Measurements from ENCODE around the gene OLIG1. TPM values are rescaled to one million over a fixed set of nuclear protein-coding genes. Genes with fewer than 3 reads are reported as not detected.

The OLIG1 gene
- polyA plus RNA-seq, 12 donors, result 0.11 to 0.49 (median 0.36) TPM; not detected in 3

DNA sequence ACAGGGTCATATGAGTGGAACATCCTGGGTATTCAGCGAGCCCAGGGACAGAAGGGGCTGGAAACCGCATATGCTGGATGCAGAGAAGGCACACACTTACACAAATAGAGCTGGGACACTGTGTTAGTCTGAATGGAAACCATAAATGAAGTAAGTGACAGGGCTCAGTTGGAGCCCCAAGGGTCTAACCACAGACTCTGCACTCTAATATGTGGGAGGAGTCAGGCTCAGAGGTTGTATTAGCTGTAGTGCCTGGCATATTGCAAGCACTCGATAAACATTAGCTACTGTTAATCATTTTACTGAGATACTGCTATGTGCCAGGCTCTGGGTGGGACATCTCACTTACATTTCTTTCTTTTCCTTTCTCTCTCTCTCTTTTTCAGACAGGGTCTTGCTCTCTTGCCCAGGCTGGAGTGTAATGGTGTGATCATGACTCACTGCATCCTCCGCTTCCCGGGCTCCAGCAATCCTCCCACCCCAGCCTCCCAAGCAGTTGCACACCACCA lies 6.5 kb upstream of the OLIG1 start:
- DNase-seq, result no peak

DNA sequence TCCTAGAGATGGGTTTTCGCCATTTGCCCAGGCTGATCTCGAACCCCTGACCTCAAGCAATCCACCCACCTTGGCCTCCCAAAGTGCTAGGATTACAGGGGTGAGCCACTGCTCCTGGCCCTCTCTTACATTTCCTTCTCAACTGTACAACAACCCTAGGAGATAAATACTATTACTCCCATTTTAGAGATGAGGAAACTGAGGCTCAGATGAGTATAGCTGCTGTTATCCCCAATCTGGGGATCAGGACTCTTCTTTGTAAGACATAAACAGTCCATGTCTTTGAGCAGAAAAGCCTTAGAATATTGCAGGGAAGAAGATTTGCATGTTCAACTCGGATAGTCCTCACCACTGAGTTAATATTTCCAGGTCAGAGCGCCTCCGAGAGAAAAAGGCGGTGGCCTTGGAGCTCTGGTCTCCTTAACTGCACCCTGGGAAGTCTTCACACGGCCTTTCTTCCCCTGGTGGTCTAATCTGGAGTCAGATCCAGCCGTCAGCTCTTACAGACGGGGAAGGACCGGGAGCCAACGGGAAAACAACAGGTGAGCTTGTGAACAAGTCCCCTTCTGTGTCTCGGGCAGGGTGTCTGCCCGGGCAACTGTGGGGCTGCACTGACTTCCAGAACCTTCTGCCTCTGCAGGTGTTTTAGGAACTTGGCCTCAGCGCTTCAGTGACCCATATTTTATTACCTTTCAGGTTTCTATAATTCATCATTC lies 5.9 kb upstream of the OLIG1 start:
- DNase-seq, result no peak

DNA sequence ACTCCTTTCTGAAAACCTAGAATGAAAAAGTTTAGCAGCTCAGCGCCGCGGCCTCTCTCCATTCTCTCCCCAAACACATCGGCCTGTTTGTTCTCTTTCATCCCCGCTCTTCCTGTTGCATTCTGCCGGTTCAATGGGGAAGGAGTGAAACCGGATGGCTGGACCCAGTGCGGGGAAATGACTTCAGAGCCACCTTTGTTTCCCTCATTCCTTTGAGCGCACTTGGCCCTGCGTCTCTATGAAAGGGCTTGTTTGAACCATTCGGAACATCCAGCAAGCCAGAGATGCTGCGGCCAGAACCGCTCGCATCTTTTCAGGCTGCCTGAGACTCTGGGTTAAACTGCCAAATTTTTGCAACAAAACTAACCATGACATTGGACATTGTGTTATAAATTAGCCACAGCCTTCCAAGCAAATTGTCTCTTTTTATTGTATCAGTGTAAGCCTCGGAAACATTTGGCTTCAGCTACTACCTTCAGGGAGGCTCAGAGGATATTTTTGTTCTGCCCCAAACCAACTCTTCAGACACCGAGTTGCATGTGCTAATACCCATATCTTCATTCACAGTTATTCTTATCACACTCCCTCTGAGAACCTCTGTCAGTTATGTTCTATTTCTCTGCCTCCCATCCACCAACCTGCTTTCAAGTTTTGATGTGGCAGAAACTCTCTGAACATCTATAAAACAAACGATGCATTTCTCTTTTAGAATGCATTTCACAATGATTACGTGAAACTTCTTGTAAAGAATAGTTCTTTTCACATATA lies 5.1 kb upstream of the OLIG1 start:
- DNase-seq, result no peak

DNA sequence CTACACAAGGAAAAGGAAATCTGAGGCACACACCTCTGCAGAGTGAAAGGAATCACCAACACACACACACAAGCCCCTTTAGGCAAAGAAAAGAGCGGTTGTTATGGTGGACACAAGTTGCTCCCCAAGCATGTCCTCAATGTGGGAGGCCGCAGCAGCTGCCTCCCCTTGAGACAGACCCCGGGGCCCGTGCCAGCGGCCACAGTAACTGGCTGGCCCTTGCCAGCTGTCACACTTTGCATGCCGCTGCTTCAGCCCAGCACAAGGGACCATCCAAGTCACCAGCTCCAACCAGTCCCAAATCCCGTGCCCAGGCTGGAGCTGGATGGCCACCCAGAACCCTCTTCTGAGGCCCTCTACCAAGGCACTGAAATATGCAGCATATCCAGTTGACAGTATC lies 2.9 kb upstream of the OLIG1 start:
- no peak for DNase-seq

DNA sequence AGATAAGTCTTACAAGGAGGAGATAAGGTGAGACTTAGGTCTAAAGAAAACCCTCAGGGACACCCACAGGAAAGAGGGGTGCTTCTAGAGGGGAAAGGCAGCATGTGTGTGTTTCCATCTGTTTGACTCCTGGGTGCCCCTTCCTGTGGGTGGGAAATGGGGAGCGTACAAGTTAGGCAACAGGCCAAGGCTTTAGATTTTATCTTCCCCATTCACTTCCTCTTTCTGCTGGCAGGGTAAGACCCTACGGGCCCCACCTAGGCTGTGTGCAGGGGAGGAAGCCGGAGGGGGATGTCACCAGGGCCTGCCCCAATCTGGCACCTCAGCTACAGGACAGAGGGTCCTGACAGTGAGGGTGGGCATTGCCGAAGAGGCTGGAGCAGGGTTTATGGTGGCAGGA lies 2.5 kb upstream of the OLIG1 start:
- DNase-seq, result no peak

DNA sequence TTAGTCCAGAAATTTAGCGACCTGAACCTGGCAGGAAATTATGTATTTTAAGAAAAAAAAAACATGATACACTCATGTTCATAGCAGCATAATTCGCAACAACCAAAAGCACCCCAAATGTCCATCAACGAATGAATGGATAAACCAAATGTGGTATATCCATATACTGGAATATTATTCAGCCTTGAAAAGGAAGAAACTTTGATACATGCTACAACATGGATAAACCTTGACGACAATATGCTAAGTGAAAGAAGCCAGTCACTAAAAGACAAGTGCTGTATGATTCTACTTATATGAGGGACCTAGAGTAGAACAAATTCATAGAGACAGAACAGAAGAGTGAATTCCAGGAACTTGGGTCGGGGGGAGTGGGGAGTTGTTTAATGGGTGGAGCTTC lies 698 bp upstream of the OLIG1 start:
- no peak for DNase-seq

DNA sequence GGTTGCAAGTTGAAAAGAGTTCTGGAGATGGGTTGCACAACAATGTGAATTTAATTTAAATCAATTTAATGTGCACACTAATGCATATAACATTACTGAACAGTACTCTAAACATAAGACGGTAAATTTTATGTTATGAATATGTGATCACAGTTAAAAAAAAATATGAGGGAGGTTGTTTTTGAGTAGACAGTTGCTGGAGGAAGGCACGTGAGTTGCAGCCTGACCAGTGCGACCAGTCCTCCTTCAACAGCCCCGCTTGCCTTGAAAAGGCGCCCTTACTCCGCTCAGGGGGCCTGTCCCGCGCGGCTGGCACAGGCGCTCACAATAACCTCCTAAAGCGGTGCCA lies 322 bp upstream of the OLIG1 start:
- DNase-seq, result no peak

DNA sequence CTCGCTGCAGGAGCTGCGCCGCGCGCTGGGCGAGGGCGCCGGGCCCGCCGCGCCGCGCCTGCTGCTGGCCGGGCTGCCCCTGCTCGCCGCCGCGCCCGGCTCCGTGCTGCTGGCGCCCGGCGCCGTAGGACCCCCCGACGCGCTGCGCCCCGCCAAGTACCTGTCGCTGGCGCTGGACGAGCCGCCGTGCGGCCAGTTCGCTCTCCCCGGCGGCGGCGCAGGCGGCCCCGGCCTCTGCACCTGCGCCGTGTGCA lies 730 bp downstream of the OLIG1 start:
- no peak for DNase-seq

DNA sequence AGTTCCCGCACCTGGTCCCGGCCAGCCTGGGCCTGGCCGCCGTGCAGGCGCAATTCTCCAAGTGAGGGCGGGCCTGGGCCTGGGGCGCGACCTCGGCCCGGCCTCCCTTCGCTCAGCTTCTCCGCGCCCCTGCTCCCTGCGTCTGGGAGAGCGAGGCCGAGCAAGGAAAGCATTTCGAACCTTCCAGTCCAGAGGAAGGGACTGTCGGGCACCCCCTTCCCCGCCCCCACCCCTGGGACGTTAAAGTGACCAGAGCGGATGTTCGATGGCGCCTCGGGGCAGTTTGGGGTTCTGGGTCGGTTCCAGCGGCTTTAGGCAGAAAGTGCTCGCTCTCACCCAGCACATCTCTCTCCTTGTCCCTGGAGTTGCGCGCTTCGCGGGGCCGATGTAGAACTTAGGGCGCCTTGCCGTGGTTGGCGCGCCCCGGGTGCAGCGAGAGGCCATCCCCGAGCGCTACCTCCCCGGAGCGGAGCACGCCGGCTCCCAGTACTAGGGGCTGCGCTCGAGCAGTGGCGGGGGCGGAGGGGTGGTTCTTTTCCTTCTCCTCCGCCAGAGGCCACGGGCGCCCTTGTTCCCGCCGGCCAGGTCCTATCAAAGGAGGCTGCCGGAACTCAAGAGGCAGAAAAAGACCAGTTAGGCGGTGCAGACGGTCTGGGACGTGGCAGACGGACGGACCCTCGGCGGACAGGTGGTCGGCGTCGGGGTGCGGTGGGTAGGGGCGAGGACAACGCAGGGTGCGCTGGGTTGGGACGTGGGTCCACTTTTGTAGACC lies 1.2 kb downstream of the OLIG1 start:
- no peak for DNase-seq

DNA sequence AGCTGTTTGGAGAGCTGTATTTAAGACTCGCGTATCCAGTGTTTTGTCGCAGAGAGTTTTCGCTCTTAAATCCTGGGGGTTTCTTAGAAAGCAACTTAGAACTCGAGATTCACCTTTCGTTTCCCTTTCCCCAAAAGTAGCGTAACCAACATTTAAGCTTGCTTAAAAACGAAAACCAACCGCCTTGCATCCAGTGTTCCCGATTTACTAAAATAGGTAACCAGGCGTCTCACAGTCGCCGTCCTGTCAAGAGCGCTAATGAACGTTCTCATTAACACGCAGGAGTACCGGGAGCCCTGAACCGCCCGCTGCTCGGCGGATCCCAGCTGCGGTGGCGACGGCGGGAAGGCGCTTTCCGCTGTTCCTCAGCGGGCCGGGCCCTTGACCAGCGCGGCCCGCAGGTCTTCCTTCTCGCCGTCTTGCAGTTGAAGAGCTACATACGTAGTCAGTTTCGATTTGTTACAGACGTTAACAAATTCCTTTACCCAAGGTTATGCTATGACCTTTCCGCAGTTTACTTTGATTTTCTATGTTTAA lies 1.9 kb downstream of the OLIG1 start:
- DNase-seq, result no peak

DNA sequence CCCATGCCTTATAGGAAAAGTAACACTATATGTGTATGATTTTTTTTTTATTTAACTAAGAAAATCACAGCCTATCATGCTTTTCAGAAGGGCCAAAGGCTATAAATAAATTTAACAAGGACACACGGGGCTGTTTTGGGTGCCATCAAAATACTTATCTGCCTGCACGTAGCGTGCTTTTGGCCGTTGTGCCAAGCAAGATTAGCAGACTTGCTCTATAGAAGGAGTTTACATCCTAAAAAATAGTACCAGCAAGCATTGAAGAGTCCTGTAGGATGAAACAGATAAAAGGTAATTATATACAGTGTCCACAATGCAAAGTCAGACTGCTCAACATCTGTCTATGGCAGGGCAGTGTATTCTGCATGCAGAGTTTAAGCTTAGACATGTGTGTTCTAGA lies 3.7 kb downstream of the OLIG1 start:
- DNase-seq, result no peak

DNA sequence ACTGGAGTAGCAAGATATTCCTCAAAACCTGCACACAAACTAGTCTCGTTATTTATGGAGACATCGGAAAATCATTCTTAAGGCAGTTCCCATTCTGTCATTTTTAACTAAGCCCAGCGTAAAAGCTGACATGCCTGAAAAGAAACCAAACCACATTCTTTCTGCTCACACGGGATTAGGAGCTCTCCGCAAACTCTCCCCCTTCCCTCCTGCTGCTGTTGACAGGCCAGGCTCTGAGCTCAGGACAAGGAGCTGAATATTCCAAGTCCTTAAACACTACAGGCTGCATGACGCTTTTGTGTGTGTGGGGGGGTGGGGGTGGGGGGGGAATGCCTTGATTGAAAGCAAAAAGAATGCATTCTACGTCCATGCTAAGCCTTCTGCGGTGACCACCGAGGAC lies 5.2 kb downstream of the OLIG1 start:
- DNase-seq, result no peak

DNA sequence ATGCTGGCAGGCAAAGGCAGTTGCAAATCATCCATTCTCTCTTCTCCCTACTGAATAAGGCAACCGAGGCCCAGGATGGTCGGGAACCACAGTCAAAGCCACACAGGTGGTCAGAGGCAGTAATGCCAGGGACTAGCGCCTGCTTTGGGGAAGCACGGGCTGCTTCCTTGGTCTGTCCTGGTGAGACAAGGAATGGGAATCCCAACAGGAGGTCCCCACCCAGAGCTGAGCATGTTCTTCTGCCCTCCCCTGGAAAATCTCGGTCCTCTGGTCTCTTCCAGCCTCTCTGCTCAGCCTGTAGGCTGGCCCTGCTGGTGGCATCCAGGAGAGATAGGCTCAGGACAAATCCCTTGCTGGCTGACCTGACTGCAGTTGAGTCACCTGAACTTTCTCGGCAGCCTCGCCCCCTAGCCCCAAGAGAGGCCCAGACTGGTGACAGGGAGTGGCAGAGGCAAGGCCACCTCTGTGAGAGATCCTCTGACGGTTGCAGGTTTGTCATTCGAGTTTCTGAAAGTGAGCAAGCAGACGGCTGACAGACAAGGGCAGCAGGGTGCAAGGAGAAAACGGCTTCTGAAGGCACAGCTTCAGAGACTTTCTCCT lies 5.8 kb downstream of the OLIG1 start:
- DNase-seq, result no peak

DNA sequence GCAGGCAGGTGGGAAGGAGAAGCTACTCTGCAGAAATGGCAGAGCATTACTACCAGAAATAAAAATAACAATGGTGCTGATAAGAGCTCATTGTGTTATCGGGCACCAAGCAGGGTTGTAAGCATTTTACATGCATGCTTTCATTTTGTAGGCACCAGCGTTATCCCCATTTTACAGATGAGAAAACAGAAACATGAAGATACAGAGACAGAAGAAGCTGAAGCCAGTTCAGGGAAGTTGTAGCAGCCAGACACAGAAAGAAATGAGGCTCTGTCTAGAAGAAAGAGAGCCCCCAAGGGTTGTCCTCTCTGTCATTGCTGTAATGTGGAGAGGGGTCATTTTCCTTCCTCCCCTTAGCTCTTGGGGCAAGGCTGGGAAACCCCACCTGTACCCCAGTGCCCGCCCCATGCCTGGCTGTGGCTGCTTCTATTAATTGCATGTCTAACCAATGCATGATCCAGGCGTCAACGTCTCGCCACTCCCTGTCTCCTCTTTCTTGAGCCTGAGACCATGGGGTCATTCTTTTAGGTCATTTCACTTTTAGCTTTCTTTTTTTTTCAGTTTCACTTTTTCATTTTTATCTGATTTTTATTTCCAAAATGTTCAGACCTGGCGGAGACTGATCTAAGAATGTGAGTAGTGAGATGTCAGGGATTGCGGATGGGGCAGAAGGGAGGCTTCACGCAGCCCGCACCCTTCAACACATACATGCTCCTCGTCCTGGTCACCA lies 6.8 kb downstream of the OLIG1 start:
- DNase-seq, result no peak

DNA sequence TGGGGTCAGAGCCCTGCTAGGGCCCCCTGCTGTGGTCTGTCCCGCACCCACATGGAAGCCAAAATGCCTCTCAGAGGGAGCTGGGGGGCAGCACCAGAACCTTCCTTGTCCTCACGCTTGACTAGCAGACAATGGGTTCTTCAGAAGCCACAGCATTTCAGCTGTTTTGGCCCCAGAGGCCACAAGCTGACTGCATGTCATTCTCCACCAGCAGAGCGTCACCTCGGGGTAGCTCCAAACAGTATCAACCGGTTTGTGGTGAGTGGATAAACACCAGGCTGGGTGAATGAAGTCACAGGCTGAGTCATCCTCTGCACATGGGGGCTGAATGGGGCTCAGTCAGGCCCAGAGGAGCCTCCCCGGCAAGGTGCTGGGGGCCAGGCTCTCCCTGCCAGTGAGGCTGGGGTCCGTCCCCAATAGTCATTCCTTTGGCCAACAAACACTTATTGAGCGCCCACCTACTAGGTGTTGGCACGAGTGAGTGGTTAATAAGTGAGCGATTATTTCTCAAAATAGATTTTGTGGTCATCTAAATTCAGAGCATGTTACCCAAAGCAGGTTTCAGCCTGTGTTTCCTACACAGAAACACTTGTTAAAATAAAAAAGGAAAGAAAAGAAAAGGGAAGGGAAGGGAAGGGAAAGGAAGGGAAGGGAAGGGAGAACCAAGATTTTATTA lies 9.1 kb downstream of the OLIG1 start:
- no peak for DNase-seq

DNA sequence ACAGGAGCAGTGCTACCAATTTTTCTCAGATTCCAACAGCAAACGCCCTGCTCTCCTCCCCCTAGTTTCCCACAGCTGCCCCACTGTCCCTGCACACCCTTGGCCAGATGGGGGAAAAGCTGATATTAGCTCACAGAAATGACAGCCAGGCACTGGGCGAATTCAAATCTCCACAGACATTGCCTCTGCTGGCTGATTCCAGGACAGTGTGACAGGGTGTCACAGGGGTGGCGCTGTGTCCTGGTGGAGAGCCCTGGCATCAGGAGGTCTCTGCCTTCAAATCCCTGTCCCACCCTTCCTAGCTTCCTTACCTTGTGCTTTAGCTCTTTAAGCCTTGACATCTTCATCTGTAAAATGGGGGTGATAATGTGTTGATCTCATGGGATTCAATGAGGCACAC lies 10.4 kb downstream of the OLIG1 start:
- no peak for DNase-seq

DNA sequence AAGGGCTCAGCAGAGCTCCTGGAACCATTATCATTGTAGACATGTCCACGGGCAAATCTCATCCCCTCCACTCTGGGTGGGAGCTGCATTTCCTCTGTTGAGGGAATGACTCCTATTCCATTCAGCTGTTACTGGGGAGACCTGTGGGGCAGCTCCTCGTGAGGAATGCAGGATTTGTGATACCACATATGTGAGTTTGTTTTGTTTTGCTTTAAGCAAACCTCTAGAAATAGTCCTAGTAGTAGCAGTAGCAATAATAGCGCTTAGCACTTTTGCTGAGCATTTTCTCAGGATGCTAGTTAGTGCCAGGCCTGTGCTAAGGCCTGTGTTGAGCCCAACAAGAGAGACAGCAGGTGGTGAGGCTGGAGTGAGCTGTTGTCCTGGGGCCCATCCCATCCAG lies 10.8 kb downstream of the OLIG1 start:
- DNase-seq, result no peak

DNA sequence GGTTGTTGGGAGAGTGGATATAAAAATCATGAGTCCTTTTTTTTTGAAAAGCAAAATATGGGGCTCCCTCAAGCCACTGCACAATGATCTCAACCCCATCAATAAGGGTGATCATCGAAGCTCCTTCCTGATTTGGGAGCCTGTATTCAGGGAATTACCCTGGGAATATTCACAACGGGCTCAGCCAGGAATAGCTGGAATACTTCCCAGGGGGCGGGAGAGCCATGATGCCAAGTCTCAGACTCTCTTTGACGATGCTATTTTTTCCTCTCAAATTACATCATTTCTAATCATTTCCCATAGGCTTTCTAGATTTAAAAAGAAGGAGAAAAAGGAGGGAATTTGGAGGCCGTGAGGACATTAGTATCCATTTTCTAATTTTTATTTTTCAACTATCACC lies 18.4 kb downstream of the OLIG1 start:
- no peak for DNase-seq

DNA sequence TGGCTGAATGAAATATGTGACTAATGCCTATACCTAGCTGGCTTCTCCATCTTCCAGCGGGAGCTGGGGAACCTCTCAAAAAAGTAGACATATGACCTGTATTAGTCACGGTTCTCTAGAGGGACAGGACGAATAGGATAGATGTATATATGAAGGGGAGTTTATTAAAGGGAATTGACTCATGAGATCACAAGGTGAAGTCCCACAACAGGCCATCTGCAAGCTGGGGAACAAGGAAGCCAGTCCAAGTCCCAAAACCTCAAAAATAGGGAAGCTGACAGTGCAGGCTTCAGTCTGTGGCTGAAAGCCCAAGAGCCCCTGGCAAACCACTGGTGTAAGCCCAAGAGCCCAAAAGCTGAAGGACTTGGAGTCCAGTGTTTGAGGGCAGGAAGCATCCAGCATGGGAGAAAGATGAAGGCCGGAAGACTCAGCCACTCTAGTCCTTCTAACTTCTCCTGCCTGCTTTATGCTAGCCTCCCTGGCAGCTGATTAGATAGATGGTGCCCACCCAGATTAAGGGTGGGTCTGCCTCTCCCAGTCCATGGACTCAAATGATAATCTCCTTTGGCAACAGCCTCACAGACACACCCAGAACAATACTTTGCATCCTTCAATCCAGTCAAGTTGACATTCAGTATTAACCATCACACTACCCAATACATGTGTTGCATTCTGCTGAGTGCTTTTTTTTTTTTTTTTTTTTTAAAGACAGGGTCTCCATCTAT lies 19.6 kb downstream of the OLIG1 start:
- DNase-seq, result no peak

DNA sequence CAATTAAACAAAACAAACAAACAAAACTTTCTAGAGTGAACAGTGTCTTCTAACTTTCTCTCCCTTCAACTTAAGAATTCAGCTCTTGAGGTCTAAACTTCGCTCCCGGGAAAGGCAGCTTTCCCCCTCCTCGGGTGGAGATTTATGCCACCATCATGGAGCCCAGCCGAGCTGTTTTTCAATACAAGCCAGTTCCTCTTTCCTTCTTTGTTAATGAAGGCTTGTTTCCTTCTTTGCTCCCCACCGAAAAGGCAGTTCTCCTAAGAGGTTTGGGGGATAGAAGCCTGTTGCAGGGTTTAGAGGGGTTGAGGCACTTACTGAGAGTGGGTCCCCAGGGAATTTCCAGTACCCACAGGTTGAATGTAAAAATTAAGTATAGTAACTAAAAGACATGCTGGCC lies 26.5 kb downstream of the OLIG1 start:
- no peak for DNase-seq

Measured in muscle of arm (tissue), 12 donors.